GM10266 (cell line): ENCODE measurements around the gene AGPAT4.
"Not testable (repeated sequence)": the region's sequence is repeated elsewhere in the genome, so short reads cannot be mapped to it uniquely, and the experiment has no call there.

Experiments
- DNase-seq: peaks from one replicate; pipeline ENCODE4 v3.0.0; 2012; ENCODE audit errors: extremely low spot score
- TF ChIP-seq, protein P1 (sequence below): IDR thresholded peaks from 2 replicates; pipeline ENCODE4 v1.5.1; 2012; ENCODE audit warnings: mild to moderate bottlenecking, low read depth; ENCODE audit not compliant: control insufficient read depth, insufficient read depth; ENCODE audit errors: missing control alignments

The AGPAT4 gene, protein sequence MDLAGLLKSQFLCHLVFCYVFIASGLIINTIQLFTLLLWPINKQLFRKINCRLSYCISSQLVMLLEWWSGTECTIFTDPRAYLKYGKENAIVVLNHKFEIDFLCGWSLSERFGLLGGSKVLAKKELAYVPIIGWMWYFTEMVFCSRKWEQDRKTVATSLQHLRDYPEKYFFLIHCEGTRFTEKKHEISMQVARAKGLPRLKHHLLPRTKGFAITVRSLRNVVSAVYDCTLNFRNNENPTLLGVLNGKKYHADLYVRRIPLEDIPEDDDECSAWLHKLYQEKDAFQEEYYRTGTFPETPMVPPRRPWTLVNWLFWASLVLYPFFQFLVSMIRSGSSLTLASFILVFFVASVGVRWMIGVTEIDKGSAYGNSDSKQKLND

DNA sequence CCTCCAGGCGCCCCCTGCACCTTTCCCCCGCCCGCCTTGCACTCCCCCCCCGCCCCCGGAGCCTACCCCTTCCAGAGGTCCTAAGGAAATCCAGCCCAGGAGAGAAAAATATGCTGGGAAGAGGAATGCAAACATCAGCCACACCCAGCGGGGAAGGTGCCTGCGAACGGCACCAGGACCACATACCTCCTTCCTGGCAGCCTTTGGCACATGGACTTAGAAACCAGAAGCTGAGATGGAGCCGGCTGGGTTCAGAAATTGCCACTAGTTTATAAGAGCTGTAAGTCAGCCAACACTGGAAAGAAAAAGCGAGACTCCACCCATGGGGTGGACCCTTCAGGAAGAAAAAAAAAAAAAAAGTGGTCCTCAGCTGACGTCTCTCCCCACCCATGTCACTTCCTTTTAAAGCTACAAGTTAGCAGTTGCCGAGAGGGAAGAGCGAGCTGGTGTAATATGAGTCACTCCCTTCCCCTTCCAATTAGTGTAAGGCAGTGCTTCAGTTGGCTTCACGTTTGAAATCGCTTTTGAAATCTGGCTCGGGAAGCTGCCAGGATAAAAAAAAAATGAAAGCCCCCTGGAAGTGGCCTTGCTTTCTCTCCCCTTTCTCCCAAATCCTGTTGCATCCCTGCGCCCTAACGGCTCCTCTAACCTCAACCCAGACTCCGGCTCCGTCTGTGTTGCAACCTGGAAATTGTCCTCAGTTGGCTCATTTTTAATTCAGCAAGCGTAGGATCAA, at the start of gene AGPAT4:
Gene AGPAT4 (minus strand): TSS at position 310 of the 736 bp plus-strand sequence. CDS start 41,848 bp downstream, outside the sequence.
- TF ChIP-seq, protein P1, sequence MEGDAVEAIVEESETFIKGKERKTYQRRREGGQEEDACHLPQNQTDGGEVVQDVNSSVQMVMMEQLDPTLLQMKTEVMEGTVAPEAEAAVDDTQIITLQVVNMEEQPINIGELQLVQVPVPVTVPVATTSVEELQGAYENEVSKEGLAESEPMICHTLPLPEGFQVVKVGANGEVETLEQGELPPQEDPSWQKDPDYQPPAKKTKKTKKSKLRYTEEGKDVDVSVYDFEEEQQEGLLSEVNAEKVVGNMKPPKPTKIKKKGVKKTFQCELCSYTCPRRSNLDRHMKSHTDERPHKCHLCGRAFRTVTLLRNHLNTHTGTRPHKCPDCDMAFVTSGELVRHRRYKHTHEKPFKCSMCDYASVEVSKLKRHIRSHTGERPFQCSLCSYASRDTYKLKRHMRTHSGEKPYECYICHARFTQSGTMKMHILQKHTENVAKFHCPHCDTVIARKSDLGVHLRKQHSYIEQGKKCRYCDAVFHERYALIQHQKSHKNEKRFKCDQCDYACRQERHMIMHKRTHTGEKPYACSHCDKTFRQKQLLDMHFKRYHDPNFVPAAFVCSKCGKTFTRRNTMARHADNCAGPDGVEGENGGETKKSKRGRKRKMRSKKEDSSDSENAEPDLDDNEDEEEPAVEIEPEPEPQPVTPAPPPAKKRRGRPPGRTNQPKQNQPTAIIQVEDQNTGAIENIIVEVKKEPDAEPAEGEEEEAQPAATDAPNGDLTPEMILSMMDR: no peak
- DNase-seq: peak; percentile 88

DNA sequence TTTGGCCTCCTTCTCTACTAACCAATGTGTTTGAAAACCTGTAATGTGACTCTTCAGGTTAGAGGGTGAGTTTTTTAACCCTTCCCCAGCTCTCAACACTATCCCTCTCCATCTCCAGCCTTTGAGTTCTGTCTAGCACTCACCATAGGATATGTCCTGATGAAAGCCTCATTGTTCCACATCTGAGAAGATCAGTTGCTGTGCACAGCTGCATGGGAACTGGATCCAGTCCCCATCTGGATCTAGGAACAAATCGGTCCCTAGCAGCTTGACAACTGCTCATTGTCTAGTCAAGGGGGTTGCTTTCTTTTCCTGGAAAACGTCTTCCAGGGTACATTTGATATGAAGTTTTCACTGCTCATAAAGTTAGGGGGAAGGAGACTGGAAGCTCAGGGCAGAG, 45.4 kb upstream of the AGPAT4 start:
- TF ChIP-seq, protein P1: no peak
- DNase-seq: no peak

DNA sequence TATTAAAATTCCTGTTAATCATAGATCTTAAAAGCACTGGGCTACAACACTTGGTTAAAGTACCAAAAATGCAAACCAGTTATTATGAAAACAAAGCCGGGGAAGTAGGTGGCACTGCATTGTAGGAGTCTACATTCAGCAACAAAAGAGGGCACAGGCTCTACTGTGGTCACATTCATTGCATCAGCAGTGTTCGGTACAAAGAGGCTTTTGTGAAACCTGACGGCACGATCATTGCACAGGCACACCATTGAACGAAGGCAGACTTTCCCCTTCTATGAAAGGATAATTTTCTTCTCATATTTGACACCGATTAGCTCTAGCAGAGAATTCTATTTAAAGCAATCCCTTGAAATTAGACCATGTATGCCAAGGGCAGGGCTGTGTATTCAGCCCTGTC, 44.6 kb upstream of the AGPAT4 start:
- TF ChIP-seq, protein P1: no peak
- no peak for DNase-seq

- DNase-seq: no peak
- TF ChIP-seq, protein P1: no peak
These were observed 42.7 kb upstream of the AGPAT4 start for GRCh38 chr6:161316531-161316930.

- not testable (repeated sequence) for DNase-seq
These were observed 41.5 kb upstream of the AGPAT4 start for GRCh38 chr6:161315246-161315917.

DNA sequence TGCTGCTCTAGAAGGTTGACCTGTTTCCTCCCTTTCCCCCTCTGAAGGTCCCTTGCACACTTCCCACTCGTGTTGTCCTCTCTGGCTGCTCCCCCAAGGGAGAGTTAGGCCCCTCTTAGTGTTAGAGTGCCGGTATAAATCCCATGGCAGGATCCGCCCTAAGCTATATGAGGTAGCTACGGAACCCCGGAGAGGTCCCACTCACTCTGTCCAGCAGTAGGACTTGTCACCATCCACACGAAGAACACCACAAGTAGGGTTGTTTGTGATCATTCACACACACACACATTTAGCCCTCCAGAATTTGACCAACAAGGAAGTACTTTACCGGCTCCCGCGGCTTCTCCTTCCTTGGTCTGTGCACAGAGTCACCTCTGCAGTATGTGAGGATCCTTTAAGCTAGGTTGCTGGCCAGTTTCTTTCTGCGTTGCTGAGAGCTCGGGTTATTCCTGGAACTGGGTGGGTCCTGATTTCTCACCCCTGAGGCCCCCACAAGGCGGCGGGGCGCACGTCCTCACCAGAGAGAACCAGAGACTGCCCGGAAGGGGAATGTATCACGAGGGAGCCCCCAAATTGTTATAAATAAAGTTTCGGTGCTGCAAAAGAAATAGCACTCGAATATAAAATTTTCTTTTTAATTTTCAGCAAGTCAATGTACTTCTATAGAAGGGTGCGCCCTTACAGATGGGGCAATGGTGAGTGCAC, 40.8 kb upstream of the AGPAT4 start:
- DNase-seq: not testable (repeated sequence)

- DNase-seq: no peak
- TF ChIP-seq, protein P1: no peak
These were observed 40.2 kb upstream of the AGPAT4 start for GRCh38 chr6:161313940-161314509.

- not testable (repeated sequence) for DNase-seq
These were observed 39.6 kb upstream of the AGPAT4 start for GRCh38 chr6:161313475-161313874.

DNA sequence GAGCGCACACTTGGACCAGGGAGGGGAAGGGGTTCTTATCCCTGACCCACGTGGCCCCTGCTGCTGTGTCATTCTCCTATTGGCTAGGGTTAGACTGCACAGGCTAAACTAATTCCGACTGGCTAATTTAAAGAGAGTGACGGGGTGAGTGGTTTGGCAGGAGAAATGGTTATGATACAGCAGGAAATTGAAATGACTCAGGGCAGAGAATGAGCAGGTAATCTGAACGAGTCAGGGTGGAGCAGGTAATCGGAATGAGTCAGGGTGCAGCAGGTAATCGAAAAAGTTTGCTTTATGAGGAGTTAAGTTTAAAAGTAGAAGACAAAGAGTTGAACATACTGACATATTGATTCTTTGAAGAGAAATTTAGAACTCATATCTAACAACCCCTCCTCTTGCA, 35.9 kb upstream of the AGPAT4 start:
- DNase-seq: not testable (repeated sequence)
